GM23248 (cell line): ENCODE measurements around the gene NKAIN2.

Experiments
- EZH2 ChIP-seq: fragments of 200-600 bp; sonication (generic); IDR thresholded peaks from 2 replicates; pipeline ENCODE4 v1.6.1; 2018; ENCODE audit warnings: antibody characterized with exemption, mild to moderate bottlenecking; ENCODE audit not compliant: insufficient read depth, poor library complexity, severe bottlenecking
- EZH2phosphoT487 ChIP-seq: fragments of 200-600 bp; sonication (generic); IDR thresholded peaks from 2 replicates; pipeline ENCODE4 v1.6.1; 2018; ENCODE audit warnings: antibody characterized with exemption, moderate library complexity, mild to moderate bottlenecking, low read depth; ENCODE audit not compliant: insufficient read depth

DNA sequence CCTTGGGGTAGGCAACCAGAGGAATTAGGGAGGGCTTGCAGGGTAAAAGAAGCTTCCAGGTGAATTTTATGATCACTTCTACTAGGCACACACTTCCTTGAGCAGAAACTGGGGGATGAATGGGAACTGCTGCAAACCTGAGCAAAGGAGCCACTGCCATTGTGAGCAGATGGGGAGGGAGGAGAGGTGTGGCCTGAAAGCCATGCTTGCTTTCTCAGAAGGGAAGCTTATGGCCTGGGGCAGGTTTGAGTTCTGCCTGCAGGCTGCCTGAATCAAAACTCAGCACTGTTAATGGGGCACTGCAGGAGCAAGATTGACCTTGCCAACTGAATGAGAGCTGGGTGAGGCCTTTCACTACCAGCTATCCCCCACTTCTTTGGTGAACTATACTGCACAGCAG, 328.1 kb downstream of the NKAIN2 start:
- TF ChIP-seq EZH2 (no peak), EZH2phosphoT487 (no peak)
